ENCODE data around the gene TBPL1. TPM values are rescaled to one million over a fixed set of nuclear protein-coding genes. Genes with fewer than 3 reads are reported as not detected.

TBPL1 gene
- total and polyA plus RNA-seq, 2 of the 13 experiments (the other 11 are each of a cell fraction or from before 2014, with no cell fraction given): 25.3 to 39.3 TPM

DNA sequence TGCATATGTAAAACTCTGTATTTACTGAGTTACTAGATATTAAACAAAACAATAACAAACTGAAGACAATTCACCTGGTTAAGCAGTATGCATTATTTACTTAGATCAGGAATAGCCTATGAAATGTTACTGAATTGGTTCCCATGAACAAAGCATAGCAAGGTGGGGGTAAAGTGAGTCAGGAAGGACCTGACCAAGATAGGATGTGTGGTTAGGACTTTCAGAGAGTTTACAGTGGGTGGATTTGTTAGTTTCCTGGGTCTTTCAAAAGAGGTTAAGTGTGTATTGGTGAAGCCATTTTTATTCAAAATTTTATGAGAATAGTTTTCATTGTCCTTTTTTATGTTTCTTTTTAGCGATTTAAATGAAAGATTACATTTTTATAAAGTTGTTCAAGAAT is 32.9 kb downstream of the TBPL1 start (continued):
- TF ChIP-seq, protein P1, sequence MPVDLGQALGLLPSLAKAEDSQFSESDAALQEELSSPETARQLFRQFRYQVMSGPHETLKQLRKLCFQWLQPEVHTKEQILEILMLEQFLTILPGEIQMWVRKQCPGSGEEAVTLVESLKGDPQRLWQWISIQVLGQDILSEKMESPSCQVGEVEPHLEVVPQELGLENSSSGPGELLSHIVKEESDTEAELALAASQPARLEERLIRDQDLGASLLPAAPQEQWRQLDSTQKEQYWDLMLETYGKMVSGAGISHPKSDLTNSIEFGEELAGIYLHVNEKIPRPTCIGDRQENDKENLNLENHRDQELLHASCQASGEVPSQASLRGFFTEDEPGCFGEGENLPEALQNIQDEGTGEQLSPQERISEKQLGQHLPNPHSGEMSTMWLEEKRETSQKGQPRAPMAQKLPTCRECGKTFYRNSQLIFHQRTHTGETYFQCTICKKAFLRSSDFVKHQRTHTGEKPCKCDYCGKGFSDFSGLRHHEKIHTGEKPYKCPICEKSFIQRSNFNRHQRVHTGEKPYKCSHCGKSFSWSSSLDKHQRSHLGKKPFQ (CRISPR knock-in tag; IDR thresholded peaks at IDR 0.05; ENCODE audit: insufficient replicate concordance): no peak
- TF ChIP-seq SMARCC2 (IDR thresholded peaks at IDR 0.05): no peak

DNA sequence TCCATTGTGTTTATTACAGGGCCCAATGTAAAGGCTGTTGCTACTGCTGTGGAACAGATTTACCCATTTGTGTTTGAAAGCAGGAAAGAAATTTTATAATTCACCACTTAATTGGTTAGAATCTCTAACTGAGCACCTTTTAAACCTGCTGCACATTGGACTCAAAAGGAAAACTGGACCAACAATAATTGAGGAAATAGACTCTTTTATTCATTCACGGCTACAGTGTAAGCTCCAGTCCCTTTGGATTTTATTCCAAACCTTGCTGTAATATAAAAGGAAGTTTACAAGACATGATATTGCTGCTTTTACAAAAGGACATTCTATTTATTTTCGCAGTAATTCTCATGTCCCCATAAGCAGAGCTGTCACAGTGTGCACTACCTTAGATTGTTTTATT is 33.9 kb downstream of the TBPL1 start:
- in situ Hi-C loops (cut with HindIII; ENCODE audit: extremely low pct_ligation_motif_present, low pct_unique_long_range_greater_than_20kb): no loop called here
- intact Hi-C loops (cut with micrococcal nuclease; ENCODE audit: unreplicated experiment): no loop called here
- H3K9ac ChIP-seq (ENCODE audit: insufficient read depth, low read depth, low read length): no peak overlapping the region
- no peaks in the 10 kb centered on the region for H4K20me1 ChIP-seq (ENCODE audit: insufficient read depth, low read length)
- no peak overlapping the region for H3K4me2 ChIP-seq (ENCODE audit: low read depth, low read length)
- FAIRE-seq (no peak), ATAC-seq (no peak), DNase-seq (ENCODE audit: low spot score) (no peak)
- H3K27me3 ChIP-seq (ENCODE audit: control insufficient read depth in 1 of 2, insufficient read depth in 2 of 2, low read length in 2 of 2): no peaks in the 10 kb centered on the region
- no peak overlapping the region for H3K4me3 ChIP-seq (replicated peaks in 1 of 3; ENCODE audit: insufficient read depth in 1 of 3, low read depth in 2 of 3, low read length in 3 of 3)
- H2AFZ ChIP-seq (ENCODE audit: low read length): no peak overlapping the region
- no peaks in the 10 kb centered on the region for H3K9me3 ChIP-seq (ENCODE audit: low read length)
- peaks cover 6% of the 10 kb centered on the region; the same call in 1 of the 2 replicates for H3K4me1 ChIP-seq (ENCODE audit: insufficient read depth, low read length)
- ChIA-PET CTCF (ENCODE audit: low intra/inter-chr PET ratio, low total read pairs) (no interaction called here), POLR2A (no interaction called here)
- H3K79me2 ChIP-seq (ENCODE audit: insufficient read depth, low read length): no peaks in the 10 kb centered on the region
- WGBS (ENCODE audit: low lambda C conversion rate): 92% methylated on average over 2 of the region's 2 CpGs
- peaks cover 4 to 11% of the 10 kb centered on the region in 2 experiments; a peak in 4 of 5 replicates for H3K36me3 ChIP-seq (replicated peaks in 1 of 2; ENCODE audit: control insufficient read depth in 1 of 2, insufficient read depth in 2 of 2, low read length in 2 of 2)
- no TSS peak for BruUV-seq (replicated peaks)
- H3K27ac ChIP-seq (ENCODE audit: extremely low read length, insufficient read depth, low read length): no peak overlapping the region
- TF ChIP-seq, protein P2, sequence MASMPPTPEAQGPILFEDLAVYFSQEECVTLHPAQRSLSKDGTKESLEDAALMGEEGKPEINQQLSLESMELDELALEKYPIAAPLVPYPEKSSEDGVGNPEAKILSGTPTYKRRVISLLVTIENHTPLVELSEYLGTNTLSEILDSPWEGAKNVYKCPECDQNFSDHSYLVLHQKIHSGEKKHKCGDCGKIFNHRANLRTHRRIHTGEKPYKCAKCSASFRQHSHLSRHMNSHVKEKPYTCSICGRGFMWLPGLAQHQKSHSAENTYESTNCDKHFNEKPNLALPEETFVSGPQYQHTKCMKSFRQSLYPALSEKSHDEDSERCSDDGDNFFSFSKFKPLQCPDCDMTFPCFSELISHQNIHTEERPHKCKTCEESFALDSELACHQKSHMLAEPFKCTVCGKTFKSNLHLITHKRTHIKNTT (CRISPR knock-in tag; IDR thresholded peaks at IDR 0.05): no peak
- TF ChIP-seq ARNTL (CRISPR knock-in tag; IDR thresholded peaks at IDR 0.05) (no peak), ZNF292 (CRISPR knock-in tag; IDR thresholded peaks at IDR 0.05; ENCODE audit: borderline replicate concordance, low read depth) (no peak), ZNF331 (CRISPR knock-in tag; IDR thresholded peaks at IDR 0.05) (no peak), RBAK (CRISPR knock-in tag; IDR thresholded peaks at IDR 0.05) (no peak), ZSCAN31 (CRISPR knock-in tag; IDR thresholded peaks at IDR 0.05; ENCODE audit: low read depth) (no peak)
- TF ChIP-seq, protein P3, sequence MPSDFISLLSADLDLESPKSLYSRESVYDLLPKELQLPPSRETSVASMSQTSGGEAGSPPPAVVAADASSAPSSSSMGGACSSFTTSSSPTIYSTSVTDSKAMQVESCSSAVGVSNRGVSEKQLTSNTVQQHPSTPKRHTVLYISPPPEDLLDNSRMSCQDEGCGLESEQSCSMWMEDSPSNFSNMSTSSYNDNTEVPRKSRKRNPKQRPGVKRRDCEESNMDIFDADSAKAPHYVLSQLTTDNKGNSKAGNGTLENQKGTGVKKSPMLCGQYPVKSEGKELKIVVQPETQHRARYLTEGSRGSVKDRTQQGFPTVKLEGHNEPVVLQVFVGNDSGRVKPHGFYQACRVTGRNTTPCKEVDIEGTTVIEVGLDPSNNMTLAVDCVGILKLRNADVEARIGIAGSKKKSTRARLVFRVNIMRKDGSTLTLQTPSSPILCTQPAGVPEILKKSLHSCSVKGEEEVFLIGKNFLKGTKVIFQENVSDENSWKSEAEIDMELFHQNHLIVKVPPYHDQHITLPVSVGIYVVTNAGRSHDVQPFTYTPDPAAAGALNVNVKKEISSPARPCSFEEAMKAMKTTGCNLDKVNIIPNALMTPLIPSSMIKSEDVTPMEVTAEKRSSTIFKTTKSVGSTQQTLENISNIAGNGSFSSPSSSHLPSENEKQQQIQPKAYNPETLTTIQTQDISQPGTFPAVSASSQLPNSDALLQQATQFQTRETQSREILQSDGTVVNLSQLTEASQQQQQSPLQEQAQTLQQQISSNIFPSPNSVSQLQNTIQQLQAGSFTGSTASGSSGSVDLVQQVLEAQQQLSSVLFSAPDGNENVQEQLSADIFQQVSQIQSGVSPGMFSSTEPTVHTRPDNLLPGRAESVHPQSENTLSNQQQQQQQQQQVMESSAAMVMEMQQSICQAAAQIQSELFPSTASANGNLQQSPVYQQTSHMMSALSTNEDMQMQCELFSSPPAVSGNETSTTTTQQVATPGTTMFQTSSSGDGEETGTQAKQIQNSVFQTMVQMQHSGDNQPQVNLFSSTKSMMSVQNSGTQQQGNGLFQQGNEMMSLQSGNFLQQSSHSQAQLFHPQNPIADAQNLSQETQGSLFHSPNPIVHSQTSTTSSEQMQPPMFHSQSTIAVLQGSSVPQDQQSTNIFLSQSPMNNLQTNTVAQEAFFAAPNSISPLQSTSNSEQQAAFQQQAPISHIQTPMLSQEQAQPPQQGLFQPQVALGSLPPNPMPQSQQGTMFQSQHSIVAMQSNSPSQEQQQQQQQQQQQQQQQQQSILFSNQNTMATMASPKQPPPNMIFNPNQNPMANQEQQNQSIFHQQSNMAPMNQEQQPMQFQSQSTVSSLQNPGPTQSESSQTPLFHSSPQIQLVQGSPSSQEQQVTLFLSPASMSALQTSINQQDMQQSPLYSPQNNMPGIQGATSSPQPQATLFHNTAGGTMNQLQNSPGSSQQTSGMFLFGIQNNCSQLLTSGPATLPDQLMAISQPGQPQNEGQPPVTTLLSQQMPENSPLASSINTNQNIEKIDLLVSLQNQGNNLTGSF (CRISPR knock-in tag; IDR thresholded peaks at IDR 0.05): no peak
- TF ChIP-seq, protein P4, sequence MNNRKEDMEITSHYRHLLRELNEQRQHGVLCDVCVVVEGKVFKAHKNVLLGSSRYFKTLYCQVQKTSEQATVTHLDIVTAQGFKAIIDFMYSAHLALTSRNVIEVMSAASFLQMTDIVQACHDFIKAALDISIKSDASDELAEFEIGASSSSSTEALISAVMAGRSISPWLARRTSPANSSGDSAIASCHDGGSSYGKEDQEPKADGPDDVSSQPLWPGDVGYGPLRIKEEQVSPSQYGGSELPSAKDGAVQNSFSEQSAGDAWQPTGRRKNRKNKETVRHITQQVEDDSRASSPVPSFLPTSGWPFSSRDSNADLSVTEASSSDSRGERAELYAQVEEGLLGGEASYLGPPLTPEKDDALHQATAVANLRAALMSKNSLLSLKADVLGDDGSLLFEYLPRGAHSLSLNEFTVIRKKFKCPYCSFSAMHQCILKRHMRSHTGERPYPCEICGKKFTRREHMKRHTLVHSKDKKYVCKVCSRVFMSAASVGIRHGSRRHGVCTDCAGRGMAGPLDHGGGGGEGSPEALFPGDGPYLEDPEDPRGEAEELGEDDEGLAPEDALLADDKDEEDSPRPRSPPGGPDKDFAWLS (CRISPR knock-in tag; IDR thresholded peaks at IDR 0.05; ENCODE audit: borderline replicate concordance): no peak
- TF ChIP-seq, protein P5, sequence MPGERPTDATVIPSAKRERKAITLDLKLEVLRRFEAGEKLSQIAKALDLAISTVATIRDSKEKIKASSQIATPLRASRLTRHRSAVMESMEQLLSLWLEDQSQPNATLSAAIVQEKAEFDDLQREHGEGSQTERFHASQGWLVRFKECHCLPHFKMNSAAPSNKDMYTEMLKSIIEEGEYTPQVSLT (CRISPR knock-in tag; IDR thresholded peaks at IDR 0.05; ENCODE audit: borderline replicate concordance, low read depth): no peak
- TF ChIP-seq, protein P6, sequence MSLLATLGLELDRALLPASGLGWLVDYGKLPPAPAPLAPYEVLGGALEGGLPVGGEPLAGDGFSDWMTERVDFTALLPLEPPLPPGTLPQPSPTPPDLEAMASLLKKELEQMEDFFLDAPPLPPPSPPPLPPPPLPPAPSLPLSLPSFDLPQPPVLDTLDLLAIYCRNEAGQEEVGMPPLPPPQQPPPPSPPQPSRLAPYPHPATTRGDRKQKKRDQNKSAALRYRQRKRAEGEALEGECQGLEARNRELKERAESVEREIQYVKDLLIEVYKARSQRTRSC (CRISPR knock-in tag; IDR thresholded peaks at IDR 0.05; ENCODE audit: low read depth): no peak
